HCT116 (cell line): ENCODE results near the gene TIAM1. TPM values are rescaled to one million over a fixed set of nuclear protein-coding genes. Genes with fewer than 3 reads are reported as not detected.

Experiments
- ATAC-seq: fragments of 200-7000 bp; cut with Tn5 transposase; 2 replicates; pipeline ENCODE4 v1.9.1; 2020; ENCODE audit warnings: mild to moderate bottlenecking, moderate library complexity
- BruUV-seq: library from RNA; stranded (reverse); fragments of 400-500 nt; replicated peaks from 2 replicates; lab custom pipeline; 2021; lab: Mats Ljungman, UMichigan
- CTCF ChIA-PET: fragments of 300-600 bp; sonication (Branson Sonifier 250); formaldehyde crosslinking; loops from one replicate; lab custom pipeline; 2021; ENCODE audit warnings: antibody characterized with exemption; lab: Charles Lee
- POLR2A ChIA-PET: fragments of 300-600, 350-600 bp; sonication (Branson Sonifier 250); formaldehyde crosslinking; loops from one replicate; lab custom pipeline; 2021; ENCODE audit warnings: antibody characterized with exemption; lab: Charles Lee
- RAD21 ChIA-PET, 2 experiments: fragments of 300-600 bp; sonication (Branson Sonifier 250); formaldehyde crosslinking; loops; one replicate each; lab custom pipeline; 2023; ENCODE audit warnings: low total read pairs in 2 of 2; ENCODE audit not compliant: uncharacterized antibody in 2 of 2, unreplicated experiment in 2 of 2, low non-redundant PET in 1 of 2; lab: Charles Lee
- DNase-seq: peaks from one replicate; pipeline ENCODE4 v3.0.0-alpha.2; 2010; ENCODE audit warnings: low read depth, low spot score
- H2AFZ ChIP-seq: fragments of 200-600 bp; shearing (Covaris generic), sonication (generic); 2 replicates; pipeline ENCODE4 v1.6.1; 2017; ENCODE audit warnings: low read depth, mixed run types, mixed read lengths, antibody characterized with exemption, low read length; ENCODE audit not compliant: poor library complexity, severe bottlenecking
- H3K27ac ChIP-seq: 2 replicates; pipeline ENCODE4 v1.5.1; 2012; ENCODE audit warnings: low read depth, low read length
- H3K27me3 ChIP-seq: fragments of 200-600 bp; sonication (generic); 2 replicates; pipeline ENCODE4 v1.6.1; 2016; ENCODE audit warnings: mixed run types, low read length, mixed read lengths; ENCODE audit not compliant: insufficient read depth
- H3K36me3 ChIP-seq, 2 experiments: fragments of 200-500 bp in 1 of 2; fragments of 200-600 bp in 1 of 2; sonication (Bioruptor generic) in 1 of 2; sonication (generic) in 1 of 2; 2 replicates each; pipeline versions ENCODE4 v1.5.1 to v1.6.1; 2014 to 2016; ENCODE audit warnings: low read length in 2 of 2, inconsistent platforms in 1 of 2, mixed read lengths in 1 of 2, mixed run types in 1 of 2; ENCODE audit not compliant: insufficient read depth in 2 of 2, control insufficient read depth in 1 of 2
- H3K4me1 ChIP-seq, 2 experiments: fragments of 200-600 bp in 1 of 2; sonication (generic) in 1 of 2; 2 replicates each; pipeline versions ENCODE4 v1.5.1 to v1.6.1; 2012 to 2017; ENCODE audit warnings: low read length in 2 of 2, inconsistent platforms in 1 of 2, mild to moderate bottlenecking in 1 of 2, mixed read lengths in 1 of 2, mixed run types in 1 of 2, moderate library complexity in 1 of 2; ENCODE audit not compliant: insufficient read depth in 2 of 2, control insufficient read depth in 1 of 2
- H3K4me2 ChIP-seq: fragments of 200-600 bp; sonication (generic); 2 replicates; pipeline ENCODE4 v1.6.1; 2017; ENCODE audit warnings: mixed run types, low read length, mixed read lengths
- H3K4me3 ChIP-seq, 2 experiments: fragments of 200-600 bp in 1 of 2; sonication (generic) in 1 of 2; replicated peaks in 1 of 2; 2 replicates each; pipeline ENCODE4 v1.5.1; 2011 to 2016; ENCODE audit warnings: low read length in 2 of 2, control low read depth in 1 of 2, low read depth in 1 of 2, mild to moderate bottlenecking in 1 of 2, mixed read lengths in 1 of 2, mixed run types in 1 of 2
- H3K79me2 ChIP-seq: fragments of 200-600 bp; sonication (generic); 2 replicates; pipeline ENCODE4 v1.6.1; 2017; ENCODE audit warnings: mild to moderate bottlenecking, mixed run types, low read length, moderate library complexity, mixed read lengths; ENCODE audit not compliant: insufficient read depth
- H3K9ac ChIP-seq: fragments of 200-600 bp; sonication (generic); 2 replicates; pipeline ENCODE4 v1.6.1; 2016; ENCODE audit warnings: low read length, mixed read lengths
- H3K9me2 ChIP-seq: fragments of 200-600 bp; sonication (generic), shearing (Covaris generic); 2 replicates; pipeline ENCODE4 v1.6.1; 2017; ENCODE audit warnings: mixed run types, mild to moderate bottlenecking, moderate library complexity; ENCODE audit not compliant: insufficient read depth
- H3K9me3 ChIP-seq, 2 experiments: fragments of 200-500 bp in 1 of 2; fragments of 200-600 bp in 1 of 2; sonication (Bioruptor generic) in 1 of 2; sonication (generic) in 1 of 2; 2 replicates each; pipeline ENCODE4 v1.6.1; 2014 to 2017; ENCODE audit warnings: low read length in 2 of 2, mixed read lengths in 2 of 2, inconsistent platforms in 1 of 2, low read depth in 1 of 2, mild to moderate bottlenecking in 1 of 2, mixed run types in 1 of 2, moderate library complexity in 1 of 2; ENCODE audit not compliant: control insufficient read depth in 1 of 2, insufficient read depth in 1 of 2
- H4K20me1 ChIP-seq: fragments of 200-600 bp; sonication (generic), shearing (Covaris generic); 2 replicates; pipeline ENCODE4 v1.6.1; 2017; ENCODE audit warnings: mixed run types, mild to moderate bottlenecking, moderate library complexity; ENCODE audit not compliant: insufficient read depth
- ATF3 ChIP-seq: IDR thresholded peaks from 2 replicates; pipeline ENCODE4 v1.6.1; 2012
- CBX3 ChIP-seq: IDR thresholded peaks from 2 replicates; pipeline ENCODE4 v1.6.1; 2012; ENCODE audit warnings: low read depth
- CTCF ChIP-seq, 3 experiments: fragments of 200-600 bp in 1 of 3; sonication (generic) in 1 of 3; IDR thresholded peaks in 2 of 3; conservative IDR thresholded peaks in 1 of 3; 2 replicates each; pipeline ENCODE4 v1.5.1; 2012 to 2017; ENCODE audit warnings: low read depth in 2 of 3, low read length in 2 of 3, antibody characterized with exemption in 1 of 3, borderline replicate concordance in 1 of 3, control low read depth in 1 of 3, mild to moderate bottlenecking in 1 of 3, mixed read lengths in 1 of 3, mixed run types in 1 of 3, moderate library complexity in 1 of 3; ENCODE audit not compliant: insufficient read depth in 1 of 3
- EGR1 ChIP-seq: IDR thresholded peaks from 2 replicates; pipeline ENCODE4 v1.6.1; 2012; ENCODE audit warnings: low read depth
- ELF1 ChIP-seq: IDR thresholded peaks from 2 replicates; pipeline ENCODE4 v1.6.1; 2012; ENCODE audit warnings: low read depth, borderline replicate concordance
- EZH2 ChIP-seq: fragments of 200-600 bp; sonication (generic); IDR thresholded peaks from 2 replicates; pipeline ENCODE4 v1.6.1; 2017; ENCODE audit warnings: antibody characterized with exemption, mixed run types
- FOSL1 ChIP-seq: IDR thresholded peaks from 2 replicates; pipeline ENCODE4 v1.6.1; 2012; ENCODE audit warnings: low read depth
- POLR2A ChIP-seq: IDR thresholded peaks from 2 replicates; pipeline ENCODE4 v1.7.0; 2011; ENCODE audit warnings: borderline replicate concordance; ENCODE audit not compliant: insufficient read depth, insufficient read length; ENCODE audit errors: extremely low read depth
- RAD21 ChIP-seq: IDR thresholded peaks from 2 replicates; pipeline ENCODE4 v1.6.1; 2012; ENCODE audit warnings: low read depth, mild to moderate bottlenecking
- REST ChIP-seq: IDR thresholded peaks from 2 replicates; pipeline ENCODE4 v1.6.1; 2012; ENCODE audit warnings: low read depth
- SIN3A ChIP-seq: IDR thresholded peaks from 2 replicates; pipeline ENCODE4 v1.6.1; 2012; ENCODE audit warnings: low read depth
- SP1 ChIP-seq: IDR thresholded peaks from 2 replicates; pipeline ENCODE4 v1.6.1; 2012; ENCODE audit warnings: low read depth
- SRF ChIP-seq: IDR thresholded peaks from 2 replicates; pipeline ENCODE4 v1.6.1; 2012; ENCODE audit warnings: low read depth
- TCF7L2 ChIP-seq: IDR thresholded peaks from 2 replicates; pipeline ENCODE4 v1.7.0; 2011; ENCODE audit warnings: borderline replicate concordance, inconsistent platforms; ENCODE audit not compliant: insufficient read depth, insufficient read length; ENCODE audit errors: extremely low read depth
- YY1 ChIP-seq: IDR thresholded peaks from 2 replicates; pipeline ENCODE4 v1.6.1; 2011; ENCODE audit warnings: low read length, low read depth, moderate library complexity, mild to moderate bottlenecking; ENCODE audit not compliant: insufficient replicate concordance; ENCODE audit errors: extremely low read depth
- ZBTB33 ChIP-seq: IDR thresholded peaks from 2 replicates; pipeline ENCODE4 v1.6.1; 2011; ENCODE audit warnings: mild to moderate bottlenecking, low read length, moderate library complexity; ENCODE audit not compliant: insufficient replicate concordance; ENCODE audit errors: extremely low read depth
- ZFX ChIP-seq: fragments of 450-650 bp; IDR thresholded peaks from 2 replicates; pipeline ENCODE4 v1.6.1; 2017
- ZNF274 ChIP-seq: fragments of 200-500 bp; sonication (Bioruptor generic); IDR thresholded peaks from 2 replicates; pipeline ENCODE4 v1.6.1; 2014; ENCODE audit warnings: mild to moderate bottlenecking, low read depth, low read length, inconsistent platforms
- intact Hi-C: fragments of 100-400 bp; cut with micrococcal nuclease; formaldehyde crosslinking; loops from 2 replicates; pipeline ENCODE4 v1.10.0; 2022
- total RNA-seq: library from RNA; stranded (reverse); gene quantifications from one replicate; pipeline ENCODE4 v1.2.1, GENCODE V29; 2021; ENCODE audit not compliant: unreplicated experiment

TIAM1 gene
- total RNA-seq, 1 experiment from 2014 or later: 47.8 TPM

- Histone ChIP-seq H3K9me2 (no peaks in the 10 kb centered on the region), H3K36me3 (no peaks in the 10 kb centered on the region), H4K20me1 (no peaks in the 10 kb centered on the region)
- DNase-seq: peak; percentile 18
- TF ChIP-seq TCF7L2 (no peak), CBX3 (no peak), SIN3A (no peak), ATF3 (no peak), SRF (no peak), FOSL1 (no peak), REST (no peak), EZH2 (no peak), CTCF (IDR thresholded peaks at IDR 0.05 in 2 of 3, conservative IDR thresholded peaks at IDR 0.05 in 1 of 3; ENCODE audit: borderline replicate concordance in 1 of 3, insufficient read depth in 1 of 3, low read depth in 2 of 3, low read length in 2 of 3) (no peak), POLR2A (no peak), ZNF274 (no peak), ZFX (no peak), SP1 (no peak), YY1 (no peak), ZBTB33 (no peak), RAD21 (no peak), EGR1 (no peak), ELF1 (no peak)
- TF ChIP-seq, all 23 proteins: peak for 0
- intact Hi-C loops: loop anchor here (10.0 kb wide), 1 partner anchor 141 kb away; the partner anchor contains the start of gene TIAM1
- no peaks in the 10 kb centered on the region for H3K9me3 ChIP-seq
- H3K27ac ChIP-seq: peak overlapping the region; percentile 63
- no peak overlapping the region for H3K4me3 ChIP-seq
- ChIA-PET CTCF (no interaction called here), RAD21 (no interaction called here), POLR2A (no interaction called here)
- no TSS peak for BruUV-seq
- peak; percentile 78 for ATAC-seq
- no peaks in the 10 kb centered on the region for H3K27me3 ChIP-seq
- no peak overlapping the region for H3K9ac ChIP-seq
- no peaks in the 10 kb centered on the region for H3K79me2 ChIP-seq
- H3K4me2 ChIP-seq: peak overlapping the region; percentile 47
- peaks cover 24 to 26% of the 10 kb centered on the region in 2 experiments for H3K4me1 ChIP-seq
- H2AFZ ChIP-seq: no peak overlapping the region
These were observed 140.5 kb downstream of the TIAM1 start for GRCh38 chr21:31203431-31204054.
